HEK293 (cell line): ENCODE data around the gene METTL22.

Experiments used
- CTCF ChIP-seq: fragments of 450-650 bp; formaldehyde crosslinking; IDR thresholded peaks from 2 replicates; pipeline ENCODE4 v1.5.1; 2016; ENCODE audit warnings: missing biosample characterization, missing genetic modification characterization
- FEZF1 ChIP-seq: fragments of 450-650 bp; formaldehyde crosslinking; IDR thresholded peaks from 2 replicates; pipeline ENCODE4 v1.5.1; 2016; ENCODE audit warnings: missing biosample characterization, missing genetic modification characterization
- PRDM6 ChIP-seq: fragments of 450-650 bp; formaldehyde crosslinking; IDR thresholded peaks from 2 replicates; pipeline ENCODE4 v1.5.1; 2017; ENCODE audit warnings: missing biosample characterization, missing genetic modification characterization
- YY1 ChIP-seq: fragments of 450-650 bp; formaldehyde crosslinking; IDR thresholded peaks from 2 replicates; pipeline ENCODE4 v1.5.1; 2018; ENCODE audit warnings: missing biosample characterization, missing genetic modification characterization
- ZFP3 ChIP-seq: fragments of 450-650 bp; formaldehyde crosslinking; IDR thresholded peaks from 2 replicates; pipeline ENCODE4 v1.5.1; 2016; ENCODE audit warnings: low read depth, missing biosample characterization, missing genetic modification characterization
- ZNF133 ChIP-seq: fragments of 450-650 bp; formaldehyde crosslinking; IDR thresholded peaks from 2 replicates; pipeline ENCODE4 v1.5.1; 2016; ENCODE audit warnings: missing biosample characterization, missing genetic modification characterization
- ZNF211 ChIP-seq: fragments of 450-650 bp; formaldehyde crosslinking; IDR thresholded peaks from 2 replicates; pipeline ENCODE4 v1.5.1; 2016; ENCODE audit warnings: low read depth, missing biosample characterization, missing genetic modification characterization
- ZNF280C ChIP-seq: fragments of 450-650 bp; formaldehyde crosslinking; IDR thresholded peaks from 2 replicates; pipeline ENCODE4 v1.5.1; 2016; ENCODE audit warnings: missing biosample characterization, missing genetic modification characterization
- ZNF776 ChIP-seq: fragments of 450-650 bp; formaldehyde crosslinking; IDR thresholded peaks from 2 replicates; pipeline ENCODE4 v1.5.0; 2017; ENCODE audit warnings: missing biosample characterization, missing genetic modification characterization, borderline replicate concordance

GRCh38 chr16:8685617-8686016 is 64.1 kb downstream of the METTL22 start:
- no peak for TF ChIP-seq YY1 (tag by site-specific recombination)
- TF ChIP-seq ZNF133 = no peak
- TF ChIP-seq PRDM6 (tag by site-specific recombination) = no peak
- no peak for TF ChIP-seq ZNF211
- TF ChIP-seq ZNF280C (tag by site-specific recombination) = no peak
- no peak for TF ChIP-seq ZNF776
- TF ChIP-seq FEZF1 (tag by site-specific recombination) = no peak
- no peak for TF ChIP-seq CTCF (tag by site-specific recombination)
- TF ChIP-seq ZFP3 = no peak
